Ishikawa (cell line): Measurements from ENCODE around the gene OXER1.

Source experiments
- CEBPB ChIP-seq: IDR thresholded peaks from 2 replicates; pipeline ENCODE4 v1.6.1; 2012
- CREB1 ChIP-seq: IDR thresholded peaks from 2 replicates; pipeline ENCODE4 v1.6.1; 2012; ENCODE audit warnings: low read depth
- EGR1 ChIP-seq: IDR thresholded peaks from 2 replicates; pipeline ENCODE4 v1.6.1; 2012
- EP300 ChIP-seq: IDR thresholded peaks from 2 replicates; pipeline ENCODE4 v1.6.1; 2012; ENCODE audit warnings: borderline replicate concordance
- FOXM1 ChIP-seq: IDR thresholded peaks from 2 replicates; pipeline ENCODE4 v1.6.1; 2012; ENCODE audit warnings: low read depth, borderline replicate concordance
- MAX ChIP-seq: IDR thresholded peaks from 2 replicates; pipeline ENCODE4 v1.6.1; 2012
- NFIC ChIP-seq: IDR thresholded peaks from 2 replicates; pipeline ENCODE4 v1.6.1; 2012
- RAD21 ChIP-seq: IDR thresholded peaks from 2 replicates; pipeline ENCODE4 v1.6.1; 2012; ENCODE audit warnings: low read depth
- REST ChIP-seq: IDR thresholded peaks from 2 replicates; pipeline ENCODE4 v1.6.1; 2012; ENCODE audit warnings: low read depth, mild to moderate bottlenecking
- TAF1 ChIP-seq: IDR thresholded peaks from 2 replicates; pipeline ENCODE4 v1.6.1; 2012; ENCODE audit warnings: low read depth, mild to moderate bottlenecking
- TCF12 ChIP-seq: IDR thresholded peaks from 2 replicates; pipeline ENCODE4 v1.6.1; 2012; ENCODE audit warnings: low read depth
- TEAD4 ChIP-seq: IDR thresholded peaks from 2 replicates; pipeline ENCODE4 v1.6.1; 2012
- USF1 ChIP-seq: IDR thresholded peaks from 2 replicates; pipeline ENCODE4 v1.6.1; 2012
- YY1 ChIP-seq: IDR thresholded peaks from 2 replicates; pipeline ENCODE4 v1.6.1; 2012; ENCODE audit warnings: low read depth
- ZBTB7A ChIP-seq: IDR thresholded peaks from 2 replicates; pipeline ENCODE4 v1.6.1; 2012; ENCODE audit warnings: low read depth

OXER1 gene

GRCh38 chr2:42723465-42723864 is 40.5 kb downstream of the OXER1 start:
- no peak for TF ChIP-seq EGR1
- no peak for TF ChIP-seq TEAD4
- no peak for TF ChIP-seq CEBPB
- TF ChIP-seq NFIC: no peak
- TF ChIP-seq REST: no peak
- no peak for TF ChIP-seq FOXM1
- no peak for TF ChIP-seq CREB1
- no peak for TF ChIP-seq USF1
- TF ChIP-seq TCF12: no peak
- no peak for TF ChIP-seq ZBTB7A
- TF ChIP-seq EP300: no peak
- no peak for TF ChIP-seq RAD21
- no peak for TF ChIP-seq MAX
- TF ChIP-seq YY1: no peak
- TF ChIP-seq TAF1: no peak

- no peak for TF ChIP-seq EP300
- TF ChIP-seq TAF1: no peak
- no peak for TF ChIP-seq NFIC
- TF ChIP-seq TEAD4: no peak
- no peak for TF ChIP-seq RAD21
- no peak for TF ChIP-seq CREB1
- TF ChIP-seq REST: no peak
- TF ChIP-seq USF1: no peak
- TF ChIP-seq FOXM1: no peak
- TF ChIP-seq EGR1: no peak
- TF ChIP-seq TCF12: no peak
- TF ChIP-seq CEBPB: no peak
- TF ChIP-seq YY1: no peak
- no peak for TF ChIP-seq MAX
- no peak for TF ChIP-seq ZBTB7A
Observed at GRCh38 chr2:42722320-42723190, 41.4 kb downstream of the OXER1 start.

GRCh38 chr2:42721898-42722297 is 42.0 kb downstream of the OXER1 start:
- TF ChIP-seq FOXM1 (no peak), TAF1 (no peak), CREB1 (no peak), MAX (no peak), RAD21 (no peak), TCF12 (no peak), EP300 (no peak), NFIC (no peak)

- no peak for TF ChIP-seq TEAD4
- no peak for TF ChIP-seq TAF1
- no peak for TF ChIP-seq CEBPB
- TF ChIP-seq RAD21: no peak
- TF ChIP-seq CREB1: no peak
- no peak for TF ChIP-seq EGR1
- TF ChIP-seq YY1: no peak
- TF ChIP-seq FOXM1: no peak
- TF ChIP-seq TCF12: no peak
- TF ChIP-seq MAX: no peak
- no peak for TF ChIP-seq EP300
- TF ChIP-seq USF1: no peak
- TF ChIP-seq NFIC: no peak
- no peak for TF ChIP-seq REST
- TF ChIP-seq ZBTB7A: no peak
Observed at GRCh38 chr2:42714686-42715085, 49.2 kb downstream of the OXER1 start.
